ENCODE data around the gene TSPEAR. TPM values are rescaled to one million over a fixed set of nuclear protein-coding genes. Genes with fewer than 3 reads are reported as not detected.
A peak's percentile ranks its signal among the peaks of the same experiment; 100 is the strongest.

The TSPEAR gene
- total RNA-seq, 1 donor from 2014 or later: 0.15 TPM

- Mint-ChIP-seq H3K27me3 (ENCODE audit: low read depth) (peaks cover 17% of the 10 kb centered on the region), H3K4me3 (ENCODE audit: unreplicated experiment) (no peak overlapping the region), H3K9me3 (ENCODE audit: low read depth) (peaks cover 31% of the 10 kb centered on the region), H3K36me3 (ENCODE audit: low read depth) (peaks cover 6% of the 10 kb centered on the region), H3K4me1 (ENCODE audit: low read depth) (peaks cover 6% of the 10 kb centered on the region), H3K27ac (ENCODE audit: unreplicated experiment) (peak overlapping the region; percentile 55)
- TF ChIP-seq, protein P1, sequence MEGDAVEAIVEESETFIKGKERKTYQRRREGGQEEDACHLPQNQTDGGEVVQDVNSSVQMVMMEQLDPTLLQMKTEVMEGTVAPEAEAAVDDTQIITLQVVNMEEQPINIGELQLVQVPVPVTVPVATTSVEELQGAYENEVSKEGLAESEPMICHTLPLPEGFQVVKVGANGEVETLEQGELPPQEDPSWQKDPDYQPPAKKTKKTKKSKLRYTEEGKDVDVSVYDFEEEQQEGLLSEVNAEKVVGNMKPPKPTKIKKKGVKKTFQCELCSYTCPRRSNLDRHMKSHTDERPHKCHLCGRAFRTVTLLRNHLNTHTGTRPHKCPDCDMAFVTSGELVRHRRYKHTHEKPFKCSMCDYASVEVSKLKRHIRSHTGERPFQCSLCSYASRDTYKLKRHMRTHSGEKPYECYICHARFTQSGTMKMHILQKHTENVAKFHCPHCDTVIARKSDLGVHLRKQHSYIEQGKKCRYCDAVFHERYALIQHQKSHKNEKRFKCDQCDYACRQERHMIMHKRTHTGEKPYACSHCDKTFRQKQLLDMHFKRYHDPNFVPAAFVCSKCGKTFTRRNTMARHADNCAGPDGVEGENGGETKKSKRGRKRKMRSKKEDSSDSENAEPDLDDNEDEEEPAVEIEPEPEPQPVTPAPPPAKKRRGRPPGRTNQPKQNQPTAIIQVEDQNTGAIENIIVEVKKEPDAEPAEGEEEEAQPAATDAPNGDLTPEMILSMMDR (IDR thresholded peaks at IDR 0.05): no peak
- peak; percentile 47 for DNase-seq (ENCODE audit: low spot score)
These were observed 138.3 kb downstream of the TSPEAR start for GRCh38 chr21:44572959-44573583.

GRCh38 chr21:44571844-44572782, 139.3 kb downstream of the TSPEAR start:
- Mint-ChIP-seq H3K9me3 (ENCODE audit: low read depth) (peaks cover 21% of the 10 kb centered on the region), H3K4me1 (ENCODE audit: low read depth) (peaks cover 6% of the 10 kb centered on the region), H3K27ac (ENCODE audit: unreplicated experiment) (no peak overlapping the region), H3K36me3 (ENCODE audit: low read depth) (peaks cover 4% of the 10 kb centered on the region), H3K4me3 (ENCODE audit: unreplicated experiment) (no peak overlapping the region), H3K27me3 (ENCODE audit: low read depth) (peaks cover 24% of the 10 kb centered on the region)
- TF ChIP-seq, protein P1 (IDR thresholded peaks at IDR 0.05): no peak
- DNase-seq (ENCODE audit: low spot score): peak; percentile 77

DNA sequence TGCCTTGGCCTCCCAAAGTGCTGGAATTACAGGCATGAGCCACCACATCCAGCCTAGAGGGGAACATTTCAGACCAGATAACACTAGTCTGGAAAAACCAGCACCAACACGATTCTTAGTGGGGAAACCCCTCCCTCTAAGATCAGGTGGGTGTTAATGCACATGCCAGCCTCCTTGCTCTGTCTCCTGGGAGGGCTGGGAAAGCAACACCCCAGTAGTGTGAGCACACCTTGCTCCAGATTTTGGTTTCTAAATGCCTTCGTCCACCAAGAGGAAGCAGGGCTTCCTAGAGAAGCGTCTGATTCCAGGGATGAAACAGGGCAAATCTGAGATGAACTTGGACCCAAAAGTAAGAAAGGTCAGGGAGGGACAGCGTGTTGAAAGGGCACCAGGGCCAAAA, 140.1 kb downstream of the TSPEAR start:
- TF ChIP-seq, protein P1 (IDR thresholded peaks at IDR 0.05): no peak
- H3K27ac Mint-ChIP-seq (ENCODE audit: unreplicated experiment): no peak overlapping the region
- peaks cover 27% of the 10 kb centered on the region for H3K27me3 Mint-ChIP-seq (ENCODE audit: low read depth)
- peaks cover 6% of the 10 kb centered on the region for H3K4me1 Mint-ChIP-seq (ENCODE audit: low read depth)
- peaks cover 2% of the 10 kb centered on the region for H3K36me3 Mint-ChIP-seq (ENCODE audit: low read depth)
- H3K4me3 Mint-ChIP-seq (ENCODE audit: unreplicated experiment): no peak overlapping the region
- peaks cover 15% of the 10 kb centered on the region for H3K9me3 Mint-ChIP-seq (ENCODE audit: low read depth)
- no peak for DNase-seq (ENCODE audit: low spot score)

DNA sequence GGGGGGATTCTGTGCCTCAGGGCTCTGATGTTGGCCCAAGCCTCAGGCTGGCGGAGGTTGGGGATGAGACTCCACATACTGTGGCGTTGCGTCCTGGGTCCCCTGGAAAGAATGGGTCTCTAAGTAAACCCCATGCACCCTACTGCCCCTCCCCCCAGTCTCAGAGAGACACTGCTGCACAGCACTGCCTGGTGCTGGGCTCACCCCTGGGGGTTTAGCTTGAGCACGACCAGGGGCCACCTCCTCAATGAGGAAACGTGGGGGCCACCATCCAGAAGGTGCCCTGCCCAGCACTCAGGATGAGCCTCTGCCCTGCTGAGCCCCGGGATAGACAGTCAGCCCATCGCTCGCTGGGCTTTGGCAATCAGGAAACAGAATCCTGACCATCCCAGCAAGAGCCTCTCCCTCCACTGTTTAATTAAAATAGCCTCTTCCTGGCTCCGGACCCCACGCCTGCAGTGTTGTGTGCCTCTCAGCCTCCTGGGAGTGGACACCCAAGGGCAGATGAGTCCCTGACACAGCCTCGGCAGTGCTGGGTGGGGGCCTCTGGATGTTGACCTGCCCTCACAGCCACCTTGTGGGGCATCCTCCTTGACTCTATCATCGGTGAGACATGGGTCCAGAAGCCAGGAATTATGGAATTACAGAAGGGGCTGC, 141.4 kb downstream of the TSPEAR start:
- Mint-ChIP-seq H3K4me1 (ENCODE audit: low read depth) (peaks cover 6% of the 10 kb centered on the region), H3K4me3 (ENCODE audit: unreplicated experiment) (no peak overlapping the region), H3K36me3 (ENCODE audit: low read depth) (peaks cover 2% of the 10 kb centered on the region), H3K27me3 (ENCODE audit: low read depth) (peaks cover 27% of the 10 kb centered on the region), H3K9me3 (ENCODE audit: low read depth) (peaks cover 15% of the 10 kb centered on the region), H3K27ac (ENCODE audit: unreplicated experiment) (no peak overlapping the region)
- DNase-seq (ENCODE audit: low spot score): peak; percentile 83
- TF ChIP-seq, protein P1 (IDR thresholded peaks at IDR 0.05): no peak

Measured in chondrocyte (in vitro differentiated cells).